IMR-90 (cell line): Measurements from ENCODE around the gene ARSJ.

Experiments used
- CTCF ChIP-seq: conservative IDR thresholded peaks from 2 replicates; pipeline ENCODE4 v1.5.1; 2012; ENCODE audit warnings: mild to moderate bottlenecking, low read depth, low read length, improper control_type of control experiment
- ELK1 ChIP-seq: fragments of 150-350 bp; IDR thresholded peaks from 2 replicates; pipeline ENCODE4 v1.6.1; 2016; ENCODE audit warnings: low read depth, mild to moderate bottlenecking, low read length, moderate library complexity, borderline replicate concordance
- FOS ChIP-seq: fragments of 150-350 bp; IDR thresholded peaks from 2 replicates; pipeline ENCODE4 v1.6.1; 2016; ENCODE audit warnings: low read depth, low read length
- POLR2A ChIP-seq: IDR thresholded peaks from 2 replicates; pipeline ENCODE4 v1.6.1; 2012; ENCODE audit warnings: mild to moderate bottlenecking, low read depth, low read length
- RAD21 ChIP-seq: IDR thresholded peaks from 2 replicates; pipeline ENCODE4 v1.6.1; 2012; ENCODE audit warnings: low read length, improper control_type of control experiment

DNA sequence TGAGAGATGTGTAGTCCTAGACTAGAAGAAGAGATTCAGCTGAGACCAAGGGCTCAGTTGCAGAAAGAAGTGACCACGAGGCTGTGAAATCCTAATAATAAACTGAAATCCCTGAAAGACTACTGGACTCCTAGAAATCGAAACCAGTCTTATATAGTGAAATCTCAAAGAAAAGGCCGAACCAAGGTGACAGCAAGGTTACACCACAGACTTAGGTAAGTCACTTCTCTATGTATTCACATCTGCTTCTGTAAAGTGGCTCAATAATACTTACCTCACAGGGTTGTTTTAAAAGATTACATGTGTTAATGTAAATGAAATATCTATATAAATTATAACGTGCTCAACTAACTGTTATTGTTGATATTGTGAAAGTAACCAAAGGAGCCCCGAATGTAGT, 60.3 kb downstream of the ARSJ start:
- TF ChIP-seq CTCF, result no peak
- TF ChIP-seq POLR2A, result no peak
- no peak for TF ChIP-seq ELK1
- TF ChIP-seq RAD21, result no peak
- no peak for TF ChIP-seq FOS
